GM12878 (cell line): ENCODE data around the gene SPATA1. TPM values are rescaled to one million over a fixed set of nuclear protein-coding genes. Genes with fewer than 3 reads are reported as not detected.

ENCODE experiments used
- ATAC-seq: fragments of 200-7000 bp; cut with Tn5 transposase; 3 replicates; pipeline ENCODE4 v1.9.1; 2020; ENCODE audit warnings: mild to moderate bottlenecking, moderate library complexity
- BruUV-seq: library from RNA; stranded (reverse); fragments of 400-500 nt; replicated peaks from 2 replicates; lab custom pipeline; 2021; lab: Mats Ljungman, UMichigan
- CTCF ChIA-PET: fragments of 300-600 bp; sonication (Branson Sonifier 250); formaldehyde crosslinking; extraction: SDS; loops from one replicate; lab custom pipeline; 2021; ENCODE audit warnings: inconsistent platforms; lab: Yijun Ruan, JAX
- POLR2A ChIA-PET: fragments of 350-600 bp; formaldehyde crosslinking; extraction: SDS; loops from one replicate; lab custom pipeline; 2021; ENCODE audit warnings: inconsistent platforms; lab: Charles Lee
- RAD21 ChIA-PET: fragments of 300-600 bp; sonication (Branson Sonifier 250); formaldehyde crosslinking; loops from one replicate; lab custom pipeline; 2023; ENCODE audit warnings: antibody characterized with exemption; ENCODE audit not compliant: unreplicated experiment; lab: Charles Lee
- SMC1A ChIA-PET: fragments of 300-600 bp; sonication (Branson Sonifier 250); formaldehyde crosslinking; loops from one replicate; lab custom pipeline; 2023; ENCODE audit not compliant: unreplicated experiment, uncharacterized antibody; lab: Charles Lee
- DNase-seq: peaks from one replicate; pipeline ENCODE4 v3.0.0-alpha.2; 2011; ENCODE audit warnings: low read depth, low spot score
- FAIRE-seq: peaks from 3 replicates; lab custom pipeline; 2011; peaks lifted over from hg19 to GRCh38; lab: Jason Lieb, UNC
- H2AFZ ChIP-seq: 2 replicates; pipeline ENCODE4 v1.6.0; 2011; ENCODE audit warnings: low read depth, low read length, control low read depth; ENCODE audit not compliant: control insufficient read depth
- H3K27ac ChIP-seq: 2 replicates; pipeline ENCODE4 v1.5.1; 2011; ENCODE audit warnings: control low read depth; ENCODE audit not compliant: control insufficient read depth, insufficient read depth
- H3K27me3 ChIP-seq, 2 experiments: replicated peaks in 1 of 2; 2 replicates each; pipeline versions ENCODE4 v1.6.0 to v1.6.1; 2011; ENCODE audit warnings: low read length in 1 of 2; ENCODE audit not compliant: control insufficient read depth in 2 of 2, insufficient read depth in 2 of 2
- H3K36me3 ChIP-seq, 2 experiments: 2 replicates each; pipeline ENCODE4 v1.5.1; 2011; ENCODE audit warnings: low read length in 1 of 2; ENCODE audit not compliant: control insufficient read depth in 2 of 2, insufficient read depth in 2 of 2
- H3K4me1 ChIP-seq: 2 replicates; pipeline ENCODE4 v1.6.1; 2011; ENCODE audit warnings: mild to moderate bottlenecking, low read length, moderate library complexity, mixed read lengths; ENCODE audit not compliant: control insufficient read depth, insufficient read depth
- H3K4me2 ChIP-seq: 2 replicates; pipeline ENCODE4 v1.6.0; 2011; ENCODE audit warnings: control low read depth; ENCODE audit not compliant: control insufficient read depth, insufficient read depth
- H3K4me3 ChIP-seq: fragments of 200-600 bp; sonication (generic); 2 replicates; pipeline ENCODE4 v1.5.1; 2016
- H3K79me2 ChIP-seq: 2 replicates; pipeline ENCODE4 v1.6.0; 2011; ENCODE audit warnings: low read length; ENCODE audit not compliant: control insufficient read depth, insufficient read depth
- H3K9ac ChIP-seq: 2 replicates; pipeline ENCODE4 v1.8.0; 2011; ENCODE audit warnings: low read length, control low read depth, mixed read lengths; ENCODE audit not compliant: control insufficient read depth, insufficient read depth
- H3K9me3 ChIP-seq: replicated peaks from 3 replicates; pipeline ENCODE4 v1.5.1; 2011; ENCODE audit warnings: mild to moderate bottlenecking, low read length; ENCODE audit not compliant: control insufficient read depth, insufficient read depth
- H4K20me1 ChIP-seq: 2 replicates; pipeline ENCODE4 v1.6.0; 2011; ENCODE audit not compliant: control insufficient read depth, insufficient read depth
- CHD4 ChIP-seq: fragments of 200-600 bp; sonication (generic); IDR thresholded peaks from 2 replicates; pipeline ENCODE4 v1.6.1; 2016; ENCODE audit warnings: mild to moderate bottlenecking
- FOS ChIP-seq: IDR thresholded peaks from 3 replicates; pipeline ENCODE4 v1.6.1; 2011; ENCODE audit warnings: borderline replicate concordance; ENCODE audit not compliant: insufficient read length; ENCODE audit errors: extremely low read depth
- IKZF1 ChIP-seq: fragments of 450-650 bp; conservative IDR thresholded peaks from 2 replicates; pipeline ENCODE4 v1.6.1; 2017; ENCODE audit warnings: antibody characterized with exemption, mild to moderate bottlenecking
- KLF5 ChIP-seq: fragments of 450-650 bp; IDR thresholded peaks from 2 replicates; pipeline ENCODE4 v1.6.1; 2014; ENCODE audit warnings: mild to moderate bottlenecking; ENCODE audit not compliant: partially characterized antibody
- NR2C1 ChIP-seq: fragments of 450-650 bp; IDR thresholded peaks from 2 replicates; pipeline ENCODE4 v1.6.1; 2017; ENCODE audit warnings: antibody characterized with exemption, mild to moderate bottlenecking, moderate library complexity
- NR2F1 ChIP-seq: fragments of 450-650 bp; conservative IDR thresholded peaks from 2 replicates; pipeline ENCODE4 v1.6.1; 2017; ENCODE audit warnings: mild to moderate bottlenecking
- PAX5 ChIP-seq: IDR thresholded peaks from 2 replicates; pipeline ENCODE4 v1.6.1; 2011; ENCODE audit warnings: low read depth, low read length, borderline replicate concordance
- RELA ChIP-seq: fragments of 450-650 bp; IDR thresholded peaks from 2 replicates; pipeline ENCODE4 v1.8.0; 2014; ENCODE audit warnings: borderline replicate concordance; ENCODE audit not compliant: partially characterized antibody
- SIN3A ChIP-seq: IDR thresholded peaks from 2 replicates; pipeline ENCODE4 v1.6.1; 2012; ENCODE audit warnings: low read depth, low read length, improper control_type of control experiment
- SUZ12 ChIP-seq: fragments of 200-600 bp; sonication (generic); IDR thresholded peaks from one replicate; pipeline ENCODE4 v1.6.1; 2018; ENCODE audit warnings: antibody characterized with exemption, mild to moderate bottlenecking; ENCODE audit not compliant: unreplicated experiment
- WGBS: methylation state at CpG from one replicate; pipeline ENCODE4 v1.1.6; 2016; ENCODE audit warnings: low lambda C conversion rate; ENCODE audit not compliant: insufficient replicate concordance, insufficient coverage; ENCODE audit errors: missing lambda C conversion rate; 5-methylcytosine and 5-hydroxymethylcytosine counted together
- in situ Hi-C: fragments of 300-500 bp; cut with MboI; formaldehyde crosslinking; loops from 9 replicates; pipeline ENCODE4 v1.14.3; 2018; ENCODE audit warnings: mixed read lengths
- intact Hi-C: fragments of 100-400 bp; cut with micrococcal nuclease; formaldehyde crosslinking; loops from one replicate; pipeline ENCODE4 v1.14.2; 2022; ENCODE audit not compliant: unreplicated experiment
- polyA plus RNA-seq, 11 experiments: library from polyadenylated mRNA; depleted of rRNA in 4 of 11; unstranded in 6 of 11; stranded (reverse) in 5 of 11; fragments of >200 nt; fragmentation: Nextera tagmentation in 4 of 11; fragmentation: Illumina TruSeq in 1 of 11; extraction: Ambion mirVana in 4 of 11; extraction: Trizol in 1 of 11; gene quantifications; 1 replicate in 1 of 11; 2 replicates in 10 of 11; pipeline versions ENCODE4 v1.2.1 to v1.2.3, GENCODE V29; 2011 to 2016; ENCODE audit warnings: inconsistent platforms in 2 of 11, missing spikeins in 2 of 11, low read depth in 1 of 11
- total RNA-seq, 4 experiments: library from RNA; depleted of rRNA in 3 of 4; stranded (reverse); fragments of >200 nt in 3 of 4; fragmentation: Illumina TruSeq in 1 of 4; extraction: Trizol in 1 of 4; gene quantifications; 2 replicates each; pipeline versions ENCODE4 v1.2.1 to v1.2.3, GENCODE V29; 2013 to 2021
- TF ChIP-seq, protein P1 (sequence below): fragments of 450-650 bp; IDR thresholded peaks from 2 replicates; pipeline ENCODE4 v1.6.1; 2017; ENCODE audit warnings: mild to moderate bottlenecking
- TF ChIP-seq, protein P2 (sequence below): IDR thresholded peaks from 2 replicates; pipeline ENCODE4 v1.6.1; 2012; ENCODE audit warnings: improper control_type of control experiment, low read depth, low read length; ENCODE audit not compliant: insufficient replicate concordance
- TF ChIP-seq, protein P3 (sequence below): fragments of 450-650 bp; IDR thresholded peaks from 2 replicates; pipeline ENCODE4 v1.6.1; 2017; ENCODE audit warnings: antibody characterized with exemption, mild to moderate bottlenecking, moderate library complexity

Gene SPATA1
- total and polyA plus RNA-seq, 10 of the 15 experiments (the other 5 are each of a cell fraction or from before 2014, with no cell fraction given), result 0.74 to 2.4 (median 1.9) TPM

DNA sequence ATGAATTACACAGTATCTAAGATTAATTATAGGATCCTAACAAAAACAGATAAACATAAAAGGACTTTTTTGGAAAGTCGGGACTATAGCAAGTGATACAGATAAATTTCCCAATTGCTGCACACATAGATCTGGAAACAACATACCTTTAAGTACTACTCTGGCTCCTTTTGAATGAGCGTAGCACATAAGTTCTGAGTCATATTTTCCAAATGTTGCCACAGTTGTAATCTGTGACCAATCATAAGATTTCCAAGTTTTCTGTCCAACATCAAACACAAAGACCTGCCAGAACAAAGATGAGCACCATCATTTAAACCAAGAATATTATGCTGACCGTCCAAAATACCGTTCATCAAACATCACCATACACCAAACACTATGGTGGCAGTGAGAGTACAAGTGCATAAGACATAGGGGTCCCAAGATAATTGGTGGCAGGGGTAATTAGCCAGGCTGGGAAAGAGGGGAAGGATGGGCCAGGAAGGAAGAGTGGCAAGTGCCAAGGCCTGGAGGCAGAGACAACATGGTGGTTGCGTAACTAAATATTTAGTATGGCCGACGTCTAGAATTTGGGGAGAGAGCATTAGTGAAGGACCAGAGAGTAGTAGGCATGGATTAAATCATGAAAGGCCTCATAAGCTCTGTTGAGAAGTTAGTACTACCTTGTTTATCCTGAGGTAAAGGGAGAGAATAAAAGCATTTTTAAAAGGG, 64.4 kb downstream of the SPATA1 start:
- intact Hi-C loops, result loop anchor here (10.0 kb wide), 1 partner anchor 424 kb away; the partner anchor contains the start of gene MCOLN2
- 99% methylated on average over 7 of the region's 7 CpGs for WGBS
- in situ Hi-C loops, result loop anchor here (10.0 kb wide), 1 partner anchor 704 kb away; the partner anchor contains the start of gene BCL10
- Histone ChIP-seq H4K20me1 (no peaks in the 10 kb centered on the region), H3K36me3 (peaks cover 0 to 10% of the 10 kb centered on the region in 2 experiments; a peak in 1 of 4 replicates), H3K4me3 (no peak overlapping the region), H2AFZ (no peak overlapping the region), H3K27me3 (no peaks in the 10 kb centered on the region), H3K9me3 (no peaks in the 10 kb centered on the region), H3K9ac (no peak overlapping the region), H3K4me2 (no peak overlapping the region; the same call in 1 of the 2 replicates), H3K79me2 (peaks cover 25% of the 10 kb centered on the region), H3K4me1 (no peaks in the 10 kb centered on the region), H3K27ac (no peak overlapping the region)
- SMC1A ChIA-PET, result no interaction called here
- ATAC-seq (no peak), DNase-seq (no peak), FAIRE-seq (no peak)
- POLR2A ChIA-PET, result no interaction called here
- BruUV-seq, result no TSS peak
- RAD21 ChIA-PET, result interaction anchor here (1.0 to 1.3 kb wide), 2 partner anchors 64 to 128 kb away, joined by 3 read pairs; partner anchors contain the start of genes GNG5 and SPATA1
- CTCF ChIA-PET, result no interaction called here
- TF ChIP-seq KLF5, result no peak
- TF ChIP-seq, protein P1, sequence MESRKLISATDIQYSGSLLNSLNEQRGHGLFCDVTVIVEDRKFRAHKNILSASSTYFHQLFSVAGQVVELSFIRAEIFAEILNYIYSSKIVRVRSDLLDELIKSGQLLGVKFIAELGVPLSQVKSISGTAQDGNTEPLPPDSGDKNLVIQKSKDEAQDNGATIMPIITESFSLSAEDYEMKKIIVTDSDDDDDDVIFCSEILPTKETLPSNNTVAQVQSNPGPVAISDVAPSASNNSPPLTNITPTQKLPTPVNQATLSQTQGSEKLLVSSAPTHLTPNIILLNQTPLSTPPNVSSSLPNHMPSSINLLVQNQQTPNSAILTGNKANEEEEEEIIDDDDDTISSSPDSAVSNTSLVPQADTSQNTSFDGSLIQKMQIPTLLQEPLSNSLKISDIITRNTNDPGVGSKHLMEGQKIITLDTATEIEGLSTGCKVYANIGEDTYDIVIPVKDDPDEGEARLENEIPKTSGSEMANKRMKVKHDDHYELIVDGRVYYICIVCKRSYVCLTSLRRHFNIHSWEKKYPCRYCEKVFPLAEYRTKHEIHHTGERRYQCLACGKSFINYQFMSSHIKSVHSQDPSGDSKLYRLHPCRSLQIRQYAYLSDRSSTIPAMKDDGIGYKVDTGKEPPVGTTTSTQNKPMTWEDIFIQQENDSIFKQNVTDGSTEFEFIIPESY, result no peak
- no peak for TF ChIP-seq SUZ12
- TF ChIP-seq RELA, result no peak
- no peak for TF ChIP-seq PAX5
- no peak for TF ChIP-seq SIN3A
- TF ChIP-seq, protein P2, sequence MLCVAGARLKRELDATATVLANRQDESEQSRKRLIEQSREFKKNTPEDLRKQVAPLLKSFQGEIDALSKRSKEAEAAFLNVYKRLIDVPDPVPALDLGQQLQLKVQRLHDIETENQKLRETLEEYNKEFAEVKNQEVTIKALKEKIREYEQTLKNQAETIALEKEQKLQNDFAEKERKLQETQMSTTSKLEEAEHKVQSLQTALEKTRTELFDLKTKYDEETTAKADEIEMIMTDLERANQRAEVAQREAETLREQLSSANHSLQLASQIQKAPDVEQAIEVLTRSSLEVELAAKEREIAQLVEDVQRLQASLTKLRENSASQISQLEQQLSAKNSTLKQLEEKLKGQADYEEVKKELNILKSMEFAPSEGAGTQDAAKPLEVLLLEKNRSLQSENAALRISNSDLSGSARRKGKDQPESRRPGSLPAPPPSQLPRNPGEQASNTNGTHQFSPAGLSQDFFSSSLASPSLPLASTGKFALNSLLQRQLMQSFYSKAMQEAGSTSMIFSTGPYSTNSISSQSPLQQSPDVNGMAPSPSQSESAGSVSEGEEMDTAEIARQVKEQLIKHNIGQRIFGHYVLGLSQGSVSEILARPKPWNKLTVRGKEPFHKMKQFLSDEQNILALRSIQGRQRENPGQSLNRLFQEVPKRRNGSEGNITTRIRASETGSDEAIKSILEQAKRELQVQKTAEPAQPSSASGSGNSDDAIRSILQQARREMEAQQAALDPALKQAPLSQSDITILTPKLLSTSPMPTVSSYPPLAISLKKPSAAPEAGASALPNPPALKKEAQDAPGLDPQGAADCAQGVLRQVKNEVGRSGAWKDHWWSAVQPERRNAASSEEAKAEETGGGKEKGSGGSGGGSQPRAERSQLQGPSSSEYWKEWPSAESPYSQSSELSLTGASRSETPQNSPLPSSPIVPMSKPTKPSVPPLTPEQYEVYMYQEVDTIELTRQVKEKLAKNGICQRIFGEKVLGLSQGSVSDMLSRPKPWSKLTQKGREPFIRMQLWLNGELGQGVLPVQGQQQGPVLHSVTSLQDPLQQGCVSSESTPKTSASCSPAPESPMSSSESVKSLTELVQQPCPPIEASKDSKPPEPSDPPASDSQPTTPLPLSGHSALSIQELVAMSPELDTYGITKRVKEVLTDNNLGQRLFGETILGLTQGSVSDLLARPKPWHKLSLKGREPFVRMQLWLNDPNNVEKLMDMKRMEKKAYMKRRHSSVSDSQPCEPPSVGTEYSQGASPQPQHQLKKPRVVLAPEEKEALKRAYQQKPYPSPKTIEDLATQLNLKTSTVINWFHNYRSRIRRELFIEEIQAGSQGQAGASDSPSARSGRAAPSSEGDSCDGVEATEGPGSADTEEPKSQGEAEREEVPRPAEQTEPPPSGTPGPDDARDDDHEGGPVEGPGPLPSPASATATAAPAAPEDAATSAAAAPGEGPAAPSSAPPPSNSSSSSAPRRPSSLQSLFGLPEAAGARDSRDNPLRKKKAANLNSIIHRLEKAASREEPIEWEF, result no peak
- no peak for TF ChIP-seq IKZF1
- TF ChIP-seq NR2F1, result no peak
- TF ChIP-seq FOS, result no peak
- no peak for TF ChIP-seq CHD4
- TF ChIP-seq, protein P3, sequence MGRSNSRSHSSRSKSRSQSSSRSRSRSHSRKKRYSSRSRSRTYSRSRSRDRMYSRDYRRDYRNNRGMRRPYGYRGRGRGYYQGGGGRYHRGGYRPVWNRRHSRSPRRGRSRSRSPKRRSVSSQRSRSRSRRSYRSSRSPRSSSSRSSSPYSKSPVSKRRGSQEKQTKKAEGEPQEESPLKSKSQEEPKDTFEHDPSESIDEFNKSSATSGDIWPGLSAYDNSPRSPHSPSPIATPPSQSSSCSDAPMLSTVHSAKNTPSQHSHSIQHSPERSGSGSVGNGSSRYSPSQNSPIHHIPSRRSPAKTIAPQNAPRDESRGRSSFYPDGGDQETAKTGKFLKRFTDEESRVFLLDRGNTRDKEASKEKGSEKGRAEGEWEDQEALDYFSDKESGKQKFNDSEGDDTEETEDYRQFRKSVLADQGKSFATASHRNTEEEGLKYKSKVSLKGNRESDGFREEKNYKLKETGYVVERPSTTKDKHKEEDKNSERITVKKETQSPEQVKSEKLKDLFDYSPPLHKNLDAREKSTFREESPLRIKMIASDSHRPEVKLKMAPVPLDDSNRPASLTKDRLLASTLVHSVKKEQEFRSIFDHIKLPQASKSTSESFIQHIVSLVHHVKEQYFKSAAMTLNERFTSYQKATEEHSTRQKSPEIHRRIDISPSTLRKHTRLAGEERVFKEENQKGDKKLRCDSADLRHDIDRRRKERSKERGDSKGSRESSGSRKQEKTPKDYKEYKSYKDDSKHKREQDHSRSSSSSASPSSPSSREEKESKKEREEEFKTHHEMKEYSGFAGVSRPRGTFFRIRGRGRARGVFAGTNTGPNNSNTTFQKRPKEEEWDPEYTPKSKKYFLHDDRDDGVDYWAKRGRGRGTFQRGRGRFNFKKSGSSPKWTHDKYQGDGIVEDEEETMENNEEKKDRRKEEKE, result no peak
- TF ChIP-seq NR2C1, result no peak
